ENCODE data around the gene ACADVL. TPM values are rescaled to one million over a fixed set of nuclear protein-coding genes. Genes with fewer than 3 reads are reported as not detected.
"Not testable (repeated sequence)": the region's sequence is repeated elsewhere in the genome, so short reads cannot be mapped to it uniquely, and the experiment has no call there.

The ACADVL gene
- total and polyA plus RNA-seq, 2 donors = 221 to 990 TPM

GRCh38 chr17:7241783-7242716 lies 22.3 kb downstream of the ACADVL start, which contains the start of gene GABARAP:
TSS of gene GABARAP (minus strand) at chr17:7242449. CDS start at chr17:7242330, 119 bp downstream.
- Histone ChIP-seq H3K36me3 (ENCODE audit: control insufficient read depth in 2 of 2, insufficient read depth in 2 of 2, low read length in 1 of 2) (peaks cover 30 to 47% of the 10 kb centered on the region in 2 donors), H3K4me1 (ENCODE audit: control insufficient read depth in 2 of 2, insufficient read depth in 2 of 2, low read length in 2 of 2) (peaks cover 17 to 35% of the 10 kb centered on the region in 2 donors), H3K27ac (ENCODE audit: low read depth in 1 of 2, low read length in 1 of 2) (peak within 1 kb of the TSS; percentile 94 to 99), H3K9me3 (ENCODE audit: control insufficient read depth in 2 of 2, insufficient read depth in 1 of 2, low read length in 1 of 2) (no peaks in the 10 kb centered on the region), H3K4me3 (ENCODE audit: low read length in 2 of 2) (peak within 1 kb of the TSS; percentile 65 to 93), H3K27me3 (ENCODE audit: control insufficient read depth in 2 of 2, insufficient read depth in 1 of 2, low read length in 1 of 2) (no peaks in the 10 kb centered on the region)
- WGBS = under 1% methylated on average over 62 of the region's 62 CpGs
- peak in 8 of 9 donors; percentile 82 to 96 (median 88) for DNase-seq (ENCODE audit: low read depth in 6 of 9, low spot score in 9 of 9)

GRCh38 chr17:7242717-7243452 lies 23.1 kb downstream of the ACADVL start:
- peak; percentile 90 to 99 (median 95) for DNase-seq (ENCODE audit: low read depth in 6 of 9, low spot score in 9 of 9)
- Histone ChIP-seq H3K27ac (ENCODE audit: low read depth in 1 of 2, low read length in 1 of 2) (peak overlapping the region; percentile 94 to 99), H3K4me3 (ENCODE audit: low read length in 2 of 2) (peak overlapping the region; percentile 65 to 93), H3K9me3 (ENCODE audit: control insufficient read depth in 2 of 2, insufficient read depth in 1 of 2, low read length in 1 of 2) (no peaks in the 10 kb centered on the region), H3K36me3 (ENCODE audit: control insufficient read depth in 2 of 2, insufficient read depth in 2 of 2, low read length in 1 of 2) (peaks cover 31 to 46% of the 10 kb centered on the region in 2 donors), H3K4me1 (ENCODE audit: control insufficient read depth in 2 of 2, insufficient read depth in 2 of 2, low read length in 2 of 2) (peaks cover 13 to 29% of the 10 kb centered on the region in 2 donors), H3K27me3 (ENCODE audit: control insufficient read depth in 2 of 2, insufficient read depth in 1 of 2, low read length in 1 of 2) (no peaks in the 10 kb centered on the region)
- 5% methylated on average over 49 of the region's 49 CpGs for WGBS

- H3K9me3 ChIP-seq (ENCODE audit: control insufficient read depth in 2 of 2, insufficient read depth in 1 of 2, low read length in 1 of 2) = no peaks in the 10 kb centered on the region
- peaks cover 13 to 29% of the 10 kb centered on the region in 2 donors for H3K4me1 ChIP-seq (ENCODE audit: control insufficient read depth in 2 of 2, insufficient read depth in 2 of 2, low read length in 2 of 2)
- H3K4me3 ChIP-seq (ENCODE audit: low read length in 2 of 2) = peak overlapping the region; percentile 65 to 93
- DNase-seq (ENCODE audit: low read depth in 6 of 9, low spot score in 9 of 9) = no peak
- H3K27me3 ChIP-seq (ENCODE audit: control insufficient read depth in 2 of 2, insufficient read depth in 1 of 2, low read length in 1 of 2) = no peaks in the 10 kb centered on the region
- H3K36me3 ChIP-seq (ENCODE audit: control insufficient read depth in 2 of 2, insufficient read depth in 2 of 2, low read length in 1 of 2) = peaks cover 31 to 46% of the 10 kb centered on the region in 2 donors
- 87% methylated on average over 2 of the region's 2 CpGs for WGBS
- peak overlapping the region; percentile 94 to 99 for H3K27ac ChIP-seq (ENCODE audit: low read depth in 1 of 2, low read length in 1 of 2)
Observed at GRCh38 chr17:7243453-7243729, 23.7 kb downstream of the ACADVL start.

GRCh38 chr17:7243838-7244237 lies 24.1 kb downstream of the ACADVL start:
- H3K4me3 ChIP-seq (ENCODE audit: low read length in 2 of 2); H3K27ac ChIP-seq (ENCODE audit: low read depth in 1 of 2, low read length in 1 of 2); H3K27me3 ChIP-seq (ENCODE audit: control insufficient read depth in 2 of 2, insufficient read depth in 1 of 2, low read length in 1 of 2); H3K9me3 ChIP-seq (ENCODE audit: control insufficient read depth in 2 of 2, insufficient read depth in 1 of 2, low read length in 1 of 2); DNase-seq (ENCODE audit: low read depth in 6 of 9, low spot score in 9 of 9): not testable (repeated sequence)
- 95% methylated on average over 10 of the region's 10 CpGs for WGBS
- Histone ChIP-seq H3K36me3 (ENCODE audit: control insufficient read depth in 2 of 2, insufficient read depth in 2 of 2, low read length in 1 of 2) (peaks cover 31 to 49% of the 10 kb centered on the region in 2 donors), H3K4me1 (ENCODE audit: control insufficient read depth in 2 of 2, insufficient read depth in 2 of 2, low read length in 2 of 2) (peaks cover 13 to 32% of the 10 kb centered on the region in 2 donors)

- peaks cover 21 to 37% of the 10 kb centered on the region in 2 donors for H3K36me3 ChIP-seq (ENCODE audit: control insufficient read depth in 2 of 2, insufficient read depth in 2 of 2, low read length in 1 of 2)
- WGBS = 98% methylated on average over 5 of the region's 5 CpGs
- H3K9me3 ChIP-seq (ENCODE audit: control insufficient read depth in 2 of 2, insufficient read depth in 1 of 2, low read length in 1 of 2) = no peaks in the 10 kb centered on the region
- DNase-seq (ENCODE audit: low read depth in 6 of 9, low spot score in 9 of 9) = no peak
- no peak overlapping the region for H3K4me3 ChIP-seq (ENCODE audit: low read length in 2 of 2)
- H3K4me1 ChIP-seq (ENCODE audit: control insufficient read depth in 2 of 2, insufficient read depth in 2 of 2, low read length in 2 of 2) = peaks cover 12 to 31% of the 10 kb centered on the region in 2 donors
- no peak overlapping the region for H3K27ac ChIP-seq (ENCODE audit: low read depth in 1 of 2, low read length in 1 of 2)
- no peaks in the 10 kb centered on the region for H3K27me3 ChIP-seq (ENCODE audit: control insufficient read depth in 2 of 2, insufficient read depth in 1 of 2, low read length in 1 of 2)
Observed at GRCh38 chr17:7246779-7247178, 27.0 kb downstream of the ACADVL start.

- no peaks in the 10 kb centered on the region for H3K9me3 ChIP-seq (ENCODE audit: control insufficient read depth in 2 of 2, insufficient read depth in 1 of 2, low read length in 1 of 2)
- peaks cover 21 to 35% of the 10 kb centered on the region in 2 donors for H3K36me3 ChIP-seq (ENCODE audit: control insufficient read depth in 2 of 2, insufficient read depth in 2 of 2, low read length in 1 of 2)
- 96% methylated on average over 4 of the region's 4 CpGs for WGBS
- H3K27ac ChIP-seq (ENCODE audit: low read depth in 1 of 2, low read length in 1 of 2) = no peak overlapping the region
- DNase-seq (ENCODE audit: low read depth in 6 of 9, low spot score in 9 of 9) = no peak
- peaks cover 12 to 27% of the 10 kb centered on the region in 2 donors for H3K4me1 ChIP-seq (ENCODE audit: control insufficient read depth in 2 of 2, insufficient read depth in 2 of 2, low read length in 2 of 2)
- no peak overlapping the region for H3K4me3 ChIP-seq (ENCODE audit: low read length in 2 of 2)
- H3K27me3 ChIP-seq (ENCODE audit: control insufficient read depth in 2 of 2, insufficient read depth in 1 of 2, low read length in 1 of 2) = no peaks in the 10 kb centered on the region
Observed at GRCh38 chr17:7248796-7249195, 29.1 kb downstream of the ACADVL start.

GRCh38 chr17:7249214-7249613 lies 29.5 kb downstream of the ACADVL start:
- peaks cover 17 to 35% of the 10 kb centered on the region in 2 donors for H3K36me3 ChIP-seq (ENCODE audit: control insufficient read depth in 2 of 2, insufficient read depth in 2 of 2, low read length in 1 of 2)
- no peak overlapping the region for H3K27ac ChIP-seq (ENCODE audit: low read depth in 1 of 2, low read length in 1 of 2)
- DNase-seq (ENCODE audit: low read depth in 6 of 9, low spot score in 9 of 9) = no peak
- H3K4me1 ChIP-seq (ENCODE audit: control insufficient read depth in 2 of 2, insufficient read depth in 2 of 2, low read length in 2 of 2) = peaks cover 12 to 27% of the 10 kb centered on the region in 2 donors
- H3K27me3 ChIP-seq (ENCODE audit: control insufficient read depth in 2 of 2, insufficient read depth in 1 of 2, low read length in 1 of 2) = no peaks in the 10 kb centered on the region
- no peak overlapping the region for H3K4me3 ChIP-seq (ENCODE audit: low read length in 2 of 2)
- 94% methylated on average over 6 of the region's 6 CpGs for WGBS
- H3K9me3 ChIP-seq (ENCODE audit: control insufficient read depth in 2 of 2, insufficient read depth in 1 of 2, low read length in 1 of 2) = no peaks in the 10 kb centered on the region

GRCh38 chr17:7249830-7250229 lies 30.1 kb downstream of the ACADVL start:
- 86% methylated on average over 7 of the region's 7 CpGs for whole genome bisulfite sequencing
- Histone ChIP-seq H3K4me3 (ENCODE audit: low read length in 2 of 2) (peak overlapping the region; percentile 85 to 88), H3K27me3 (ENCODE audit: control insufficient read depth in 2 of 2, insufficient read depth in 1 of 2, low read length in 1 of 2) (no peaks in the 10 kb centered on the region), H3K36me3 (ENCODE audit: control insufficient read depth in 2 of 2, insufficient read depth in 2 of 2, low read length in 1 of 2) (peaks cover 19 to 35% of the 10 kb centered on the region in 2 donors), H3K27ac (ENCODE audit: low read depth in 1 of 2, low read length in 1 of 2) (peak overlapping the region in 1 of 2 donors; percentile 14), H3K4me1 (ENCODE audit: control insufficient read depth in 2 of 2, insufficient read depth in 2 of 2, low read length in 2 of 2) (peaks cover 12 to 27% of the 10 kb centered on the region in 2 donors), H3K9me3 (ENCODE audit: control insufficient read depth in 2 of 2, insufficient read depth in 1 of 2, low read length in 1 of 2) (no peaks in the 10 kb centered on the region)
- no peak for DNase-seq (ENCODE audit: low read depth in 6 of 9, low spot score in 9 of 9)
